WTC11 (cell line): ENCODE results near the gene BICC1. TPM values are rescaled to one million over a fixed set of nuclear protein-coding genes. Genes with fewer than 3 reads are reported as not detected.

ENCODE experiments used
- ATAC-seq: fragments of 200-7000 bp; cut with Tn5 transposase; 2 replicates; pipeline ENCODE4 v1.10.0; 2021; ENCODE audit warnings: mild to moderate bottlenecking, moderate library complexity
- CTCF ChIA-PET: fragments of 300-600 bp; sonication (Branson Sonifier 250); formaldehyde crosslinking; loops from one replicate; lab custom pipeline; 2021; ENCODE audit warnings: antibody characterized with exemption; lab: Charles Lee
- POLR2A ChIA-PET: fragments of 350-600 bp; sonication (Branson Sonifier 250); formaldehyde crosslinking; loops from one replicate; lab custom pipeline; 2021; ENCODE audit warnings: antibody characterized with exemption; lab: Charles Lee
- DNase-seq: peaks from one replicate; pipeline ENCODE4 v3.0.0; 2021; ENCODE audit warnings: low spot score
- H3K27ac Mint-ChIP-seq: 2 replicates; pipeline ENCODE4 v1.8.0; 2021; ENCODE audit warnings: mixed read lengths
- H3K27me3 Mint-ChIP-seq: 2 replicates; pipeline ENCODE4 v1.8.0; 2021; ENCODE audit warnings: low read depth, mild to moderate bottlenecking, moderate library complexity, mixed read lengths
- H3K36me3 Mint-ChIP-seq: 2 replicates; pipeline ENCODE4 v1.8.0; 2021; ENCODE audit warnings: mixed read lengths
- H3K4me1 Mint-ChIP-seq: 2 replicates; pipeline ENCODE4 v1.8.0; 2022; ENCODE audit warnings: mixed read lengths
- H3K4me3 Mint-ChIP-seq: 2 replicates; pipeline ENCODE4 v1.8.0; 2021; ENCODE audit warnings: mild to moderate bottlenecking, moderate library complexity, mixed read lengths
- H3K9me3 Mint-ChIP-seq: 2 replicates; pipeline ENCODE4 v1.8.0; 2021; ENCODE audit warnings: mixed read lengths
- ETV6 ChIP-seq: sonication (generic); formaldehyde crosslinking; IDR thresholded peaks from 2 replicates; pipeline ENCODE4 v1.8.1; 2022; ENCODE audit warnings: mild to moderate bottlenecking, missing genetic modification reagents
- FOXK1 ChIP-seq: sonication (generic); formaldehyde crosslinking; IDR thresholded peaks from 2 replicates; pipeline ENCODE4 v1.8.0; 2022; ENCODE audit warnings: mild to moderate bottlenecking, moderate library complexity, missing genetic modification reagents
- NFE2L1 ChIP-seq: sonication (generic); formaldehyde crosslinking; IDR thresholded peaks from 2 replicates; pipeline ENCODE4 v1.8.1; 2023; ENCODE audit warnings: missing genetic modification reagents
- RELA ChIP-seq: sonication (generic); formaldehyde crosslinking; IDR thresholded peaks from 2 replicates; pipeline ENCODE4 v1.8.1; 2022; ENCODE audit warnings: missing genetic modification reagents, mild to moderate bottlenecking, borderline replicate concordance
- TEAD1 ChIP-seq: sonication (generic); formaldehyde crosslinking; IDR thresholded peaks from 2 replicates; pipeline ENCODE4 v1.8.0; 2022; ENCODE audit warnings: mild to moderate bottlenecking, missing genetic modification reagents
- ZNF138 ChIP-seq: sonication (generic); formaldehyde crosslinking; conservative IDR thresholded peaks from 2 replicates; pipeline ENCODE4 v1.8.1; 2022; ENCODE audit warnings: mild to moderate bottlenecking, moderate library complexity, missing genetic modification reagents
- ZNF671 ChIP-seq: fragments of 250-450 bp; sonication (Bioruptor Pico); IDR thresholded peaks from 2 replicates; pipeline ENCODE4 v1.8.0; 2021; ENCODE audit warnings: mild to moderate bottlenecking
- total RNA-seq: library from RNA; stranded (reverse); gene quantifications from 3 replicates; pipeline ENCODE4 v1.2.3, GENCODE V29; 2021
- TF ChIP-seq, protein P1 (sequence below): sonication (generic); formaldehyde crosslinking; IDR thresholded peaks from 2 replicates; pipeline ENCODE4 v1.8.1; 2022; ENCODE audit warnings: low read depth, missing genetic modification reagents, borderline replicate concordance
- TF ChIP-seq, protein P2 (sequence below): fragments of 250-450 bp; sonication (Bioruptor Pico); conservative IDR thresholded peaks from 2 replicates; pipeline ENCODE4 v1.9.0; 2021; ENCODE audit warnings: mild to moderate bottlenecking
- TF ChIP-seq, protein P3 (sequence below): sonication (generic); formaldehyde crosslinking; IDR thresholded peaks from 2 replicates; pipeline ENCODE4 v1.8.1; 2023; ENCODE audit warnings: mild to moderate bottlenecking, missing genetic modification reagents, borderline replicate concordance
- TF ChIP-seq, protein P4 (sequence below): fragments of 250-450 bp; sonication (Bioruptor Pico); IDR thresholded peaks from 2 replicates; pipeline ENCODE4 v1.9.0; 2021; ENCODE audit warnings: mild to moderate bottlenecking, borderline replicate concordance
- TF ChIP-seq, protein P5 (sequence below): sonication (generic); formaldehyde crosslinking; IDR thresholded peaks from 2 replicates; pipeline ENCODE4 v1.8.1; 2023; ENCODE audit warnings: mild to moderate bottlenecking, missing genetic modification reagents, moderate library complexity
- TF ChIP-seq, protein P6 (sequence below): fragments of 250-450 bp; sonication (Bioruptor Pico); IDR thresholded peaks from 2 replicates; pipeline ENCODE4 v1.9.0; 2021; ENCODE audit warnings: mild to moderate bottlenecking
- TF ChIP-seq, protein P7 (sequence below): fragments of 250-450 bp; sonication (Bioruptor Pico); IDR thresholded peaks from 2 replicates; pipeline ENCODE4 v2.1.2; 2022; ENCODE audit warnings: mild to moderate bottlenecking, moderate library complexity

The BICC1 gene
- total RNA-seq, 1 experiment from 2014 or later = 0.61 TPM

DNA sequence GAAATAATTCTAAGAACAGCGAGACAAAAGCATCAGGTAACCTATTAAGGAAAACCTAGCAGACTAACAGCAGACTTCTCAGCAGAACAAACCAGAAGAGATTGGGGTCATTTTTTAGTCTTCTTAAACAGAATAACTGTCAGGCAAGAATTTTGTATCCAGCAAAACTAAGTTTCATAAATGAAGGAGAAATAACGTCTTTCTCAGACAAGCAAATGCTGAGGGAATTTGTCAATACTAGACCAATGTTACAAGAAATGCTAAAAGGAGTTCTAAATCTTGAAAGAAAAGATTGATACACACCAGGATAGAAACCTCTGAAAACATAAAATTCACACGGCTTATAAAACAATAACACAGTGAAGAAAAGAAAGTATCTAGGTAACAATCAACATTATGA is 22.6 kb downstream of the BICC1 start:
- ATAC-seq (no peak), DNase-seq (no peak)
- no peak overlapping the region for H3K4me3 Mint-ChIP-seq
- peaks cover 12% of the 10 kb centered on the region for H3K36me3 Mint-ChIP-seq
- CTCF ChIA-PET = no interaction called here
- H3K9me3 Mint-ChIP-seq = peaks cover 58% of the 10 kb centered on the region
- TF ChIP-seq, protein P1, sequence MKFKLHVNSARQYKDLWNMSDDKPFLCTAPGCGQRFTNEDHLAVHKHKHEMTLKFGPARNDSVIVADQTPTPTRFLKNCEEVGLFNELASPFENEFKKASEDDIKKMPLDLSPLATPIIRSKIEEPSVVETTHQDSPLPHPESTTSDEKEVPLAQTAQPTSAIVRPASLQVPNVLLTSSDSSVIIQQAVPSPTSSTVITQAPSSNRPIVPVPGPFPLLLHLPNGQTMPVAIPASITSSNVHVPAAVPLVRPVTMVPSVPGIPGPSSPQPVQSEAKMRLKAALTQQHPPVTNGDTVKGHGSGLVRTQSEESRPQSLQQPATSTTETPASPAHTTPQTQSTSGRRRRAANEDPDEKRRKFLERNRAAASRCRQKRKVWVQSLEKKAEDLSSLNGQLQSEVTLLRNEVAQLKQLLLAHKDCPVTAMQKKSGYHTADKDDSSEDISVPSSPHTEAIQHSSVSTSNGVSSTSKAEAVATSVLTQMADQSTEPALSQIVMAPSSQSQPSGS (CRISPR knock-in tag) = no peak
- TF ChIP-seq TEAD1 (CRISPR knock-in tag) = no peak
- TF ChIP-seq, protein P2, sequence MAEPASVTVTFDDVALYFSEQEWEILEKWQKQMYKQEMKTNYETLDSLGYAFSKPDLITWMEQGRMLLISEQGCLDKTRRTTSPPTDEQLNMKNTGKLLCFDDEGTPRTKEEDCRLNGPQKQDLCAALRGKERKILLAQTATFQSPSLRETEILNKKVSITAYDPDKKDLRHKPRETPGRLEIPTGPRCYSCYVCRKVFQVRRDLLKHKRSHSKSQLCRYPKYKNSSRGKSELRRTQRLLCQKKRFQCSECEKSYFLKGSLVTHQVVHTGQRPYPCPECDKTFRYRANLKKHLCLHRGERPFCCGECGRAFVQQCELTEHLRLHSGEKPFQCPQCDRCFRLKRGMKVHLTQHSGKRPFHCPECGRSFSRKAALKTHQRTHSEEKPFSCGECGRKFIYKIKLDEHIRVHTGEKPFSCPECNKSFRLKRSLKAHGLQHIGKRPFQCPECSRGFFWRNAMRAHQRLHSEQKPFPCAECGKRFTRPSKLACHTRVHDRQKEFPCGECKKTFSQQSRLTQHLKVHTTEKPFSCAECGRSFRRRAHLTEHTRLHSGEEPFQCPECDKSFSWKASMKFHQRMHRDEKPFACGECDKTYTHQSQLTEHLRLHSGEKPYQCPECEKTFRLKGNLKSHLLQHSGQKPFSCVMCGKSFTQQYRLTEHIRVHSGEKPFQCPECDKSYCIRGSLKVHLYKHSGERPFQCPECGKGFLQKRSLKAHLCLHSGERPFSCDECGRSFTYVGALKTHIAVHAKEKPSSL (CRISPR knock-in tag) = no peak
- TF ChIP-seq FOXK1 (CRISPR knock-in tag) = no peak
- no peak for TF ChIP-seq ZNF138 (CRISPR knock-in tag)
- TF ChIP-seq, all 79 proteins: peak for 0
- no peaks in the 10 kb centered on the region for H3K27me3 Mint-ChIP-seq
- POLR2A ChIA-PET = no interaction called here
- no peak overlapping the region for H3K27ac Mint-ChIP-seq
- no peaks in the 10 kb centered on the region for H3K4me1 Mint-ChIP-seq

DNA sequence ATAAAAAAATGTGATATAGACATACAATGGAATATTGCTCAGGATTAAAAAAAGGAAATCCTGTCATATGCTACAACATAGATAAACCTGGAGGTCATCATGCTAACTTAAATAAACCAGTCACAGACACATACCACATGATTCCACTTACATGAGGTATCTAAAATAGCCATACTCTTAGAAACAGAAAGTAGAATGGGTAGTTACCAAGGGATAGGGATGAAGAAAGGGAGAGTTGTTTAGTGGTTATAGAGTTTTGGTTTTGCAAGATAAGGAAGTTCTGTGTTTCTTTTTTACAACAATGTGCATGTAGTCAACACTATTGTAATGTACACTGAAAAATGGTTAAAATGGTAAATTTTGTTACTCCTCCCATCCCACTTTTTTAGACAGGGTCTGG is 30.5 kb downstream of the BICC1 start:
- TF ChIP-seq RELA (CRISPR knock-in tag) (no peak), ETV6 (CRISPR knock-in tag) (no peak), ZNF138 (CRISPR knock-in tag) (no peak)
- ChIA-PET POLR2A (no interaction called here), CTCF (no interaction called here)
- H3K27ac Mint-ChIP-seq = no peak overlapping the region
- no peak overlapping the region for H3K4me3 Mint-ChIP-seq
- H3K9me3 Mint-ChIP-seq = peaks cover 10% of the 10 kb centered on the region
- H3K4me1 Mint-ChIP-seq = no peaks in the 10 kb centered on the region
- H3K36me3 Mint-ChIP-seq = no peaks in the 10 kb centered on the region
- DNase-seq = no peak
- ATAC-seq = no peak
- H3K27me3 Mint-ChIP-seq = no peaks in the 10 kb centered on the region

DNA sequence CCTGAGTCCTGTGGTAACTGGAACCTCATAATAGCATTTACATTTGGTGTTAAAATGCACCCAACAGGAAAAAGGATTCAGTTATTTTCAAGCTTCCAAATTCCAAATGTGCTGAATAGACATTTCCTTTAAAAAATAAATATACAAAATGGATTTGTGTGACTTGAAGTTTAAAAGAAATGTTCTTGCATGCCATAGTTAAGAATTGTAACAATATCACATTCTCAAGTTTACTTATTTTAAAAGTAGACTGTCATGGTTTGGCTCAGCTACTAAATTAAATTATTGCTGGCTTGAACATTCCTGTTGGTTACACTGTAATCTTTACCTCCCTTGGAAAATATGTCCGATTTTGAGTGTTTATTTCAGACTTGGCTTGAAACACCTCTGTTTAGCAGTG is 31.5 kb downstream of the BICC1 start:
- no peaks in the 10 kb centered on the region for H3K4me1 Mint-ChIP-seq
- no peak overlapping the region for H3K27ac Mint-ChIP-seq
- ChIA-PET CTCF (no interaction called here), POLR2A (interaction anchor here (0.6 kb wide), 1 partner anchor 32 kb away, joined by 3 read pairs; no protein-coding TSS in a partner anchor)
- H3K4me3 Mint-ChIP-seq = no peak overlapping the region
- no peak for ATAC-seq
- H3K9me3 Mint-ChIP-seq = 0 out of 2 replicates have a peak, but pooled peaks cover 2% of the 10 kb centered on the region
- no peak for DNase-seq
- no peaks in the 10 kb centered on the region for H3K27me3 Mint-ChIP-seq
- no peaks in the 10 kb centered on the region for H3K36me3 Mint-ChIP-seq
- TF ChIP-seq, protein P3, sequence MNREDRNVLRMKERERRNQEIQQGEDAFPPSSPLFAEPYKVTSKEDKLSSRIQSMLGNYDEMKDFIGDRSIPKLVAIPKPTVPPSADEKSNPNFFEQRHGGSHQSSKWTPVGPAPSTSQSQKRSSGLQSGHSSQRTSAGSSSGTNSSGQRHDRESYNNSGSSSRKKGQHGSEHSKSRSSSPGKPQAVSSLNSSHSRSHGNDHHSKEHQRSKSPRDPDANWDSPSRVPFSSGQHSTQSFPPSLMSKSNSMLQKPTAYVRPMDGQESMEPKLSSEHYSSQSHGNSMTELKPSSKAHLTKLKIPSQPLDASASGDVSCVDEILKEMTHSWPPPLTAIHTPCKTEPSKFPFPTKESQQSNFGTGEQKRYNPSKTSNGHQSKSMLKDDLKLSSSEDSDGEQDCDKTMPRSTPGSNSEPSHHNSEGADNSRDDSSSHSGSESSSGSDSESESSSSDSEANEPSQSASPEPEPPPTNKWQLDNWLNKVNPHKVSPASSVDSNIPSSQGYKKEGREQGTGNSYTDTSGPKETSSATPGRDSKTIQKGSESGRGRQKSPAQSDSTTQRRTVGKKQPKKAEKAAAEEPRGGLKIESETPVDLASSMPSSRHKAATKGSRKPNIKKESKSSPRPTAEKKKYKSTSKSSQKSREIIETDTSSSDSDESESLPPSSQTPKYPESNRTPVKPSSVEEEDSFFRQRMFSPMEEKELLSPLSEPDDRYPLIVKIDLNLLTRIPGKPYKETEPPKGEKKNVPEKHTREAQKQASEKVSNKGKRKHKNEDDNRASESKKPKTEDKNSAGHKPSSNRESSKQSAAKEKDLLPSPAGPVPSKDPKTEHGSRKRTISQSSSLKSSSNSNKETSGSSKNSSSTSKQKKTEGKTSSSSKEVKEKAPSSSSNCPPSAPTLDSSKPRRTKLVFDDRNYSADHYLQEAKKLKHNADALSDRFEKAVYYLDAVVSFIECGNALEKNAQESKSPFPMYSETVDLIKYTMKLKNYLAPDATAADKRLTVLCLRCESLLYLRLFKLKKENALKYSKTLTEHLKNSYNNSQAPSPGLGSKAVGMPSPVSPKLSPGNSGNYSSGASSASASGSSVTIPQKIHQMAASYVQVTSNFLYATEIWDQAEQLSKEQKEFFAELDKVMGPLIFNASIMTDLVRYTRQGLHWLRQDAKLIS (CRISPR knock-in tag) = no peak
- TF ChIP-seq, protein P4, sequence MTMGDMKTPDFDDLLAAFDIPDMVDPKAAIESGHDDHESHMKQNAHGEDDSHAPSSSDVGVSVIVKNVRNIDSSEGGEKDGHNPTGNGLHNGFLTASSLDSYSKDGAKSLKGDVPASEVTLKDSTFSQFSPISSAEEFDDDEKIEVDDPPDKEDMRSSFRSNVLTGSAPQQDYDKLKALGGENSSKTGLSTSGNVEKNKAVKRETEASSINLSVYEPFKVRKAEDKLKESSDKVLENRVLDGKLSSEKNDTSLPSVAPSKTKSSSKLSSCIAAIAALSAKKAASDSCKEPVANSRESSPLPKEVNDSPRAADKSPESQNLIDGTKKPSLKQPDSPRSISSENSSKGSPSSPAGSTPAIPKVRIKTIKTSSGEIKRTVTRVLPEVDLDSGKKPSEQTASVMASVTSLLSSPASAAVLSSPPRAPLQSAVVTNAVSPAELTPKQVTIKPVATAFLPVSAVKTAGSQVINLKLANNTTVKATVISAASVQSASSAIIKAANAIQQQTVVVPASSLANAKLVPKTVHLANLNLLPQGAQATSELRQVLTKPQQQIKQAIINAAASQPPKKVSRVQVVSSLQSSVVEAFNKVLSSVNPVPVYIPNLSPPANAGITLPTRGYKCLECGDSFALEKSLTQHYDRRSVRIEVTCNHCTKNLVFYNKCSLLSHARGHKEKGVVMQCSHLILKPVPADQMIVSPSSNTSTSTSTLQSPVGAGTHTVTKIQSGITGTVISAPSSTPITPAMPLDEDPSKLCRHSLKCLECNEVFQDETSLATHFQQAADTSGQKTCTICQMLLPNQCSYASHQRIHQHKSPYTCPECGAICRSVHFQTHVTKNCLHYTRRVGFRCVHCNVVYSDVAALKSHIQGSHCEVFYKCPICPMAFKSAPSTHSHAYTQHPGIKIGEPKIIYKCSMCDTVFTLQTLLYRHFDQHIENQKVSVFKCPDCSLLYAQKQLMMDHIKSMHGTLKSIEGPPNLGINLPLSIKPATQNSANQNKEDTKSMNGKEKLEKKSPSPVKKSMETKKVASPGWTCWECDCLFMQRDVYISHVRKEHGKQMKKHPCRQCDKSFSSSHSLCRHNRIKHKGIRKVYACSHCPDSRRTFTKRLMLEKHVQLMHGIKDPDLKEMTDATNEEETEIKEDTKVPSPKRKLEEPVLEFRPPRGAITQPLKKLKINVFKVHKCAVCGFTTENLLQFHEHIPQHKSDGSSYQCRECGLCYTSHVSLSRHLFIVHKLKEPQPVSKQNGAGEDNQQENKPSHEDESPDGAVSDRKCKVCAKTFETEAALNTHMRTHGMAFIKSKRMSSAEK (CRISPR knock-in tag) = no peak
- TF ChIP-seq NFE2L1 (CRISPR knock-in tag) (no peak), ZNF671 (CRISPR knock-in tag) (no peak)
- TF ChIP-seq, protein P5, sequence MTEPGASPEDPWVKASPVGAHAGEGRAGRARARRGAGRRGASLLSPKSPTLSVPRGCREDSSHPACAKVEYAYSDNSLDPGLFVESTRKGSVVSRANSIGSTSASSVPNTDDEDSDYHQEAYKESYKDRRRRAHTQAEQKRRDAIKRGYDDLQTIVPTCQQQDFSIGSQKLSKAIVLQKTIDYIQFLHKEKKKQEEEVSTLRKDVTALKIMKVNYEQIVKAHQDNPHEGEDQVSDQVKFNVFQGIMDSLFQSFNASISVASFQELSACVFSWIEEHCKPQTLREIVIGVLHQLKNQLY (CRISPR knock-in tag) = no peak
- TF ChIP-seq, protein P6, sequence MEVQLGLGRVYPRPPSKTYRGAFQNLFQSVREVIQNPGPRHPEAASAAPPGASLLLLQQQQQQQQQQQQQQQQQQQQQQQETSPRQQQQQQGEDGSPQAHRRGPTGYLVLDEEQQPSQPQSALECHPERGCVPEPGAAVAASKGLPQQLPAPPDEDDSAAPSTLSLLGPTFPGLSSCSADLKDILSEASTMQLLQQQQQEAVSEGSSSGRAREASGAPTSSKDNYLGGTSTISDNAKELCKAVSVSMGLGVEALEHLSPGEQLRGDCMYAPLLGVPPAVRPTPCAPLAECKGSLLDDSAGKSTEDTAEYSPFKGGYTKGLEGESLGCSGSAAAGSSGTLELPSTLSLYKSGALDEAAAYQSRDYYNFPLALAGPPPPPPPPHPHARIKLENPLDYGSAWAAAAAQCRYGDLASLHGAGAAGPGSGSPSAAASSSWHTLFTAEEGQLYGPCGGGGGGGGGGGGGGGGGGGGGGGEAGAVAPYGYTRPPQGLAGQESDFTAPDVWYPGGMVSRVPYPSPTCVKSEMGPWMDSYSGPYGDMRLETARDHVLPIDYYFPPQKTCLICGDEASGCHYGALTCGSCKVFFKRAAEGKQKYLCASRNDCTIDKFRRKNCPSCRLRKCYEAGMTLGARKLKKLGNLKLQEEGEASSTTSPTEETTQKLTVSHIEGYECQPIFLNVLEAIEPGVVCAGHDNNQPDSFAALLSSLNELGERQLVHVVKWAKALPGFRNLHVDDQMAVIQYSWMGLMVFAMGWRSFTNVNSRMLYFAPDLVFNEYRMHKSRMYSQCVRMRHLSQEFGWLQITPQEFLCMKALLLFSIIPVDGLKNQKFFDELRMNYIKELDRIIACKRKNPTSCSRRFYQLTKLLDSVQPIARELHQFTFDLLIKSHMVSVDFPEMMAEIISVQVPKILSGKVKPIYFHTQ (CRISPR knock-in tag) = no peak
- TF ChIP-seq, protein P7, sequence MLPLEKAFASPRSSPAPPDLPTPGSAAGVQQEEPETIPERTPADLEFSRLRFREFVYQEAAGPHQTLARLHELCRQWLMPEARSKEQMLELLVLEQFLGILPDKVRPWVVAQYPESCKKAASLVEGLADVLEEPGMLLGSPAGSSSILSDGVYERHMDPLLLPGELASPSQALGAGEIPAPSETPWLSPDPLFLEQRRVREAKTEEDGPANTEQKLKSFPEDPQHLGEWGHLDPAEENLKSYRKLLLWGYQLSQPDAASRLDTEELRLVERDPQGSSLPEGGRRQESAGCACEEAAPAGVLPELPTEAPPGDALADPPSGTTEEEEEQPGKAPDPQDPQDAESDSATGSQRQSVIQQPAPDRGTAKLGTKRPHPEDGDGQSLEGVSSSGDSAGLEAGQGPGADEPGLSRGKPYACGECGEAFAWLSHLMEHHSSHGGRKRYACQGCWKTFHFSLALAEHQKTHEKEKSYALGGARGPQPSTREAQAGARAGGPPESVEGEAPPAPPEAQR (CRISPR knock-in tag) = no peak
